Natural killer cell (primary cell): Measurements from ENCODE around the gene DST. TPM values are rescaled to one million over a fixed set of nuclear protein-coding genes. Genes with fewer than 3 reads are reported as not detected.

Experiments
- ATAC-seq, 3 donors: fragments of 150-1000 bp in 2 of 3; fragments of 200-7000 bp in 1 of 3; cut with Tn5 transposase; 1 replicate in 1 of 3; 2 replicates in 2 of 3; pipeline ENCODE4 v1.10.0; 2021; ENCODE audit warnings: mild to moderate bottlenecking in 2 of 3, moderate library complexity in 2 of 3
- DNase-seq, 2 donors: peaks; one replicate each; pipeline versions ENCODE4 v3.0.0 to v3.0.0-alpha.2; 2013 to 2021; ENCODE audit warnings: mixed read lengths in 1 of 2
- H3K27ac ChIP-seq: one replicate; pipeline ENCODE4 v1.5.1; 2013; ENCODE audit warnings: mild to moderate bottlenecking, low read length
- H3K27me3 ChIP-seq: one replicate; pipeline ENCODE4 v1.6.1; 2013; ENCODE audit warnings: low read length; ENCODE audit not compliant: control insufficient read depth, insufficient read depth
- H3K36me3 ChIP-seq: one replicate; pipeline ENCODE4 v1.6.1; 2013; ENCODE audit warnings: low read length; ENCODE audit not compliant: control insufficient read depth, insufficient read depth
- H3K4me1 ChIP-seq: one replicate; pipeline ENCODE4 v1.6.1; 2013; ENCODE audit warnings: low read length; ENCODE audit not compliant: control insufficient read depth, insufficient read depth
- H3K4me3 ChIP-seq: one replicate; pipeline ENCODE4 v1.5.1; 2013; ENCODE audit warnings: low read length
- H3K9me3 ChIP-seq: one replicate; pipeline ENCODE4 v1.6.1; 2013; ENCODE audit warnings: low read length; ENCODE audit not compliant: control insufficient read depth, insufficient read depth
- H3K27ac Mint-ChIP-seq, 2 donors: one replicate each; pipeline ENCODE4 v1.8.0; 2022; ENCODE audit warnings: mild to moderate bottlenecking in 2 of 2, mixed read lengths in 2 of 2, moderate library complexity in 1 of 2
- H3K27me3 Mint-ChIP-seq, 2 donors: one replicate each; pipeline ENCODE4 v1.8.0; 2022; ENCODE audit warnings: low read depth in 2 of 2, mixed read lengths in 2 of 2
- H3K36me3 Mint-ChIP-seq: one replicate; pipeline ENCODE4 v1.8.0; 2022; ENCODE audit warnings: mixed read lengths
- H3K4me1 Mint-ChIP-seq, 2 donors: one replicate each; pipeline ENCODE4 v1.8.0; 2022; ENCODE audit warnings: mixed read lengths in 2 of 2
- H3K4me3 Mint-ChIP-seq: one replicate; pipeline ENCODE4 v1.8.0; 2022; ENCODE audit warnings: mild to moderate bottlenecking, moderate library complexity, mixed read lengths
- H3K9me3 Mint-ChIP-seq, 2 donors: one replicate each; pipeline ENCODE4 v1.8.0; 2022; ENCODE audit warnings: mixed read lengths in 2 of 2
- CTCF ChIP-seq: fragments of 200-600 bp; IDR thresholded peaks from one replicate; pipeline ENCODE4 v1.8.0; 2022; ENCODE audit warnings: antibody characterized with exemption
- WGBS: methylation state at CpG from one replicate; pipeline ENCODE4 v1.1.7; 2013; ENCODE audit warnings: missing lambda C conversion rate; ENCODE audit not compliant: insufficient coverage; 5-methylcytosine and 5-hydroxymethylcytosine counted together
- intact Hi-C: fragments of 100-400 bp; cut with micrococcal nuclease; formaldehyde crosslinking; loops from one replicate; pipeline ENCODE4 v1.14.2; 2022
- total RNA-seq, 4 donors: library from RNA; stranded (reverse); fragments of 120-200 nt in 1 of 4; gene quantifications; one replicate each; pipeline versions ENCODE4 v1.2.3 to v1.2.4, GENCODE V29; 2013 to 2022

The DST gene
- total RNA-seq, 3 donors from 2014 or later (not counting 1 experiment from before 2014, with no cell fraction given), result 5.6 to 14.7 (median 8.9) TPM

GRCh38 chr6:56435754-56436153, 206.9 kb downstream of the DST start:
- no peak for TF ChIP-seq CTCF
- no peak overlapping the region for H3K4me3 Mint-ChIP-seq

GRCh38 chr6:56435326-56435725, 207.4 kb downstream of the DST start:
- peaks cover 7% of the 10 kb centered on the region for H3K9me3 ChIP-seq
- H3K4me1 ChIP-seq, result no peaks in the 10 kb centered on the region
- Mint-ChIP-seq H3K4me1 (no peaks in the 10 kb centered on the region), H3K27me3 (no peaks in the 10 kb centered on the region), H3K4me3 (no peak overlapping the region), H3K27ac (no peak overlapping the region), H3K36me3 (no peaks in the 10 kb centered on the region), H3K9me3 (peaks cover 4 to 8% of the 10 kb centered on the region in 2 donors)
- no peaks in the 10 kb centered on the region for H3K27me3 ChIP-seq
- no peak for ATAC-seq
- TF ChIP-seq CTCF, result no peak
- no peak for DNase-seq
- H3K36me3 ChIP-seq, result no peaks in the 10 kb centered on the region
- no peak overlapping the region for H3K4me3 ChIP-seq
- 76% methylated on average over 1 of the region's 2 CpGs for WGBS
- no peak overlapping the region for H3K27ac ChIP-seq
- intact Hi-C loops, result no loop called here

More at GRCh38 chr6:56435754-56436153, 206.9 kb downstream of the DST start:
- H3K9me3 Mint-ChIP-seq, result peaks cover 4 to 6% of the 10 kb centered on the region in 2 donors
- intact Hi-C loops, result no loop called here
- Histone ChIP-seq H3K36me3 (no peaks in the 10 kb centered on the region), H3K27ac (no peak overlapping the region), H3K4me1 (no peaks in the 10 kb centered on the region), H3K4me3 (no peak overlapping the region), H3K9me3 (peaks cover 7% of the 10 kb centered on the region), H3K27me3 (no peaks in the 10 kb centered on the region)
- no peaks in the 10 kb centered on the region for H3K27me3 Mint-ChIP-seq
- no peaks in the 10 kb centered on the region for H3K36me3 Mint-ChIP-seq
- ATAC-seq (no peak), DNase-seq (no peak)
- H3K4me1 Mint-ChIP-seq, result no peaks in the 10 kb centered on the region
- WGBS, result 88% methylated on average over 4 of the region's 4 CpGs
- no peak overlapping the region for H3K27ac Mint-ChIP-seq

GRCh38 chr6:56434606-56435005, 208.1 kb downstream of the DST start:
- no peaks in the 10 kb centered on the region for H3K36me3 ChIP-seq
- H3K9me3 ChIP-seq, result peaks cover 7% of the 10 kb centered on the region
- DNase-seq (no peak), ATAC-seq (no peak)
- no peaks in the 10 kb centered on the region for H3K36me3 Mint-ChIP-seq
- H3K4me3 ChIP-seq, result no peak overlapping the region
- no peaks in the 10 kb centered on the region for H3K27me3 ChIP-seq
- H3K4me1 ChIP-seq, result no peaks in the 10 kb centered on the region
- no peak overlapping the region for H3K4me3 Mint-ChIP-seq
- H3K27me3 Mint-ChIP-seq, result no peaks in the 10 kb centered on the region
- no peak overlapping the region for H3K27ac ChIP-seq
- intact Hi-C loops, result no loop called here
- H3K27ac Mint-ChIP-seq, result no peak overlapping the region
- H3K9me3 Mint-ChIP-seq, result peaks cover 4 to 9% of the 10 kb centered on the region in 2 donors
- no peaks in the 10 kb centered on the region for H3K4me1 Mint-ChIP-seq
- WGBS, result no CpG with 5 or more reads among the region's 2 CpGs
- TF ChIP-seq CTCF, result no peak

DNA sequence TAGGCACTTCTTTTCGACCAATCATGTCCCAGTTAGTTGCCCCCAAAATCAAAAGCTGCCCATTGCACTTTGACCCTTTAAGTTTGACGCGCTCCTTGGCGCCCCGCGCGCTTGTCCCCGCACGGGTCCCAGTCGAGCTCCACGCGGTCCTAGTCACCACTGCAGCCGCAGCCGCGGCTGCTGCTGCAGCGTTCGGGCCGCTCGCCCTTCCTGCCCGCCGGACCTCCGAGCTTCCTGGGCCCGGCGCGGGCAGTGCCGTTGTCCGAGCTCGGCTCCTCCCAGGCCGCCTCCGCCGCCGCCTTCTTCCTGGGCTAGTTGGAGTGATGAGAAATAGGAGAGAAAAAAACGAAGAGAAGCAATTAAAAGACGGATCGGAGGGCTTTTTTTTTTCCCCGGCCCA, 209.6 kb downstream of the DST start:
- Histone ChIP-seq H3K27ac (no peak overlapping the region), H3K9me3 (peaks cover 7% of the 10 kb centered on the region), H3K4me3 (no peak overlapping the region), H3K4me1 (no peaks in the 10 kb centered on the region), H3K27me3 (no peaks in the 10 kb centered on the region), H3K36me3 (no peaks in the 10 kb centered on the region)
- Mint-ChIP-seq H3K27ac (no peak overlapping the region), H3K9me3 (peaks cover 4 to 9% of the 10 kb centered on the region in 2 donors), H3K4me1 (no peaks in the 10 kb centered on the region), H3K27me3 (no peaks in the 10 kb centered on the region), H3K4me3 (no peak overlapping the region), H3K36me3 (no peaks in the 10 kb centered on the region)
- ATAC-seq (no peak), DNase-seq (no peak)
- intact Hi-C loops, result no loop called here
- WGBS, result 89% methylated on average over 33 of the region's 36 CpGs
- TF ChIP-seq CTCF, result no peak
